ENCODE results near the gene SNAP23.

- TF ChIP-seq EP300 (IDR thresholded peaks at IDR 0.05): no peak
- TF ChIP-seq CTCF (IDR thresholded peaks at IDR 0.05): no peak
These were observed 5.2 kb upstream of the SNAP23 start for GRCh38 chr15:42490291-42490670.
